A549 (cell line): Measurements from ENCODE around the gene IL1RL2. TPM values are rescaled to one million over a fixed set of nuclear protein-coding genes. Genes with fewer than 3 reads are reported as not detected.

Experiments
- ATAC-seq, 2 experiments: fragments of 200-7000 bp in 1 of 2; fragments of >200 bp in 1 of 2; cut with Nextera tagmentation in 1 of 2; cut with Tn5 transposase in 1 of 2; 3 replicates each; pipeline versions ENCODE4 v1.8.0 to v1.9.1; 2018 to 2020; ENCODE audit warnings: mild to moderate bottlenecking in 1 of 2, moderate library complexity in 1 of 2
- CTCF ChIA-PET: fragments of 300-600 bp; sonication (Branson Sonifier 250); formaldehyde crosslinking; extraction: SDS; loops from one replicate; lab custom pipeline; 2021; ENCODE audit warnings: antibody characterized with exemption, inconsistent platforms; lab: Yijun Ruan, JAX
- POLR2A ChIA-PET: fragments of 350-600 bp; formaldehyde crosslinking; extraction: SDS; loops from one replicate; lab custom pipeline; 2021; ENCODE audit warnings: antibody characterized with exemption, inconsistent platforms; lab: Yijun Ruan, JAX
- DNase-seq, 2 experiments: peaks; one replicate each; pipeline versions ENCODE4 v3.0.0 to v3.0.0-alpha.2; 2011 to 2016; ENCODE audit warnings: low read depth in 1 of 2, low spot score in 1 of 2
- FAIRE-seq: peaks from 2 replicates; lab custom pipeline; 2011; peaks lifted over from hg19 to GRCh38; lab: Jason Lieb, UNC
- H3K27ac ChIP-seq, 2 experiments: fragments of >200 bp; sonication (Bioruptor Twin); formaldehyde crosslinking; 3 replicates each; pipeline ENCODE4 v1.5.1; 2016 to 2017
- H3K4me1 ChIP-seq: fragments of >200 bp; sonication (Bioruptor Twin); formaldehyde crosslinking; 3 replicates; pipeline ENCODE4 v1.6.1; 2016
- H3K4me2 ChIP-seq: fragments of >200 bp; sonication (Bioruptor Twin); formaldehyde crosslinking; 3 replicates; pipeline ENCODE4 v1.6.1; 2016
- H3K4me3 ChIP-seq: fragments of >200 bp; sonication (Bioruptor Twin); formaldehyde crosslinking; 3 replicates; pipeline ENCODE4 v1.5.1; 2016
- H3K9me3 ChIP-seq: fragments of >200 bp; sonication (Bioruptor Twin); formaldehyde crosslinking; 3 replicates; pipeline ENCODE4 v1.6.1; 2016
- CBX8 ChIP-seq: fragments of 200-600 bp; sonication (generic); IDR thresholded peaks from 2 replicates; pipeline ENCODE4 v1.6.1; 2016
- EP300 ChIP-seq, 2 experiments: fragments of >200 bp; sonication (Bioruptor Twin); formaldehyde crosslinking; IDR thresholded peaks; 2 replicates in 1 of 2; 3 replicates in 1 of 2; pipeline ENCODE4 v1.6.1; 2016 to 2017
- HEYL ChIP-seq: fragments of 250-450 bp; sonication (Bioruptor Pico); IDR thresholded peaks from 2 replicates; pipeline ENCODE4 v1.8.0; 2021; ENCODE audit warnings: mild to moderate bottlenecking, moderate library complexity
- HOXB5 ChIP-seq: fragments of 250-450 bp; sonication (Bioruptor Pico); IDR thresholded peaks from 2 replicates; pipeline ENCODE4 v1.5.0; 2020; ENCODE audit warnings: mild to moderate bottlenecking, moderate library complexity
- MAZ ChIP-seq: fragments of 150-350 bp; IDR thresholded peaks from 2 replicates; pipeline ENCODE4 v1.6.1; 2014; ENCODE audit warnings: antibody characterized with exemption, low read depth, low read length, borderline replicate concordance
- NPAS2 ChIP-seq: fragments of 250-450 bp; sonication (Bioruptor Pico); IDR thresholded peaks from 2 replicates; pipeline ENCODE4 v1.8.0; 2022; ENCODE audit warnings: mild to moderate bottlenecking, moderate library complexity, borderline replicate concordance
- PHF8 ChIP-seq: fragments of 200-600 bp; sonication (generic); IDR thresholded peaks from 2 replicates; pipeline ENCODE4 v1.6.1; 2016; ENCODE audit warnings: low read depth, mild to moderate bottlenecking, antibody characterized with exemption, moderate library complexity, borderline replicate concordance
- POLR2A ChIP-seq: IDR thresholded peaks from 2 replicates; pipeline ENCODE4 v1.6.1; 2012; ENCODE audit warnings: mild to moderate bottlenecking, low read length
- RNF2 ChIP-seq: fragments of 200-600 bp; sonication (generic); IDR thresholded peaks from 2 replicates; pipeline ENCODE4 v1.6.1; 2016; ENCODE audit warnings: low read depth, mild to moderate bottlenecking, antibody characterized with exemption, moderate library complexity, borderline replicate concordance
- ZSCAN20 ChIP-seq: fragments of 250-450 bp; sonication (Bioruptor Pico); IDR thresholded peaks from 2 replicates; pipeline ENCODE4 v1.8.0; 2022; ENCODE audit warnings: mild to moderate bottlenecking, moderate library complexity
- WGBS: methylation state at CpG from one replicate; pipeline ENCODE4 v1.1.6; 2017; ENCODE audit errors: missing lambda C conversion rate; 5-methylcytosine and 5-hydroxymethylcytosine counted together
- polyA plus RNA-seq, 4 experiments: library from polyadenylated mRNA; depleted of rRNA in 3 of 4; stranded (reverse); fragments of >200 nt; fragmentation: RNase III in 1 of 4; extraction: RNeasy Plus Mini Kit Qiagen cat#74134 plus additional on column Dnase treatment in 1 of 4; gene quantifications; 2 replicates in 3 of 4; 3 replicates in 1 of 4; pipeline ENCODE4 v1.2.3, GENCODE V29; 2011 to 2017
- TF ChIP-seq, protein P1 (sequence below): fragments of >200 bp; sonication (Bioruptor Twin); formaldehyde crosslinking; IDR thresholded peaks from 3 replicates; pipeline ENCODE4 v1.5.1; 2016
- TF ChIP-seq, protein P2 (sequence below): fragments of 200-600 bp; sonication (generic); IDR thresholded peaks from 2 replicates; pipeline ENCODE4 v1.6.1; 2016; ENCODE audit warnings: antibody characterized with exemption, mild to moderate bottlenecking, moderate library complexity
- TF ChIP-seq, protein P3 (sequence below): fragments of 250-450 bp; sonication (Bioruptor Pico); IDR thresholded peaks from 2 replicates; pipeline ENCODE4 v1.5.0; 2020; ENCODE audit warnings: low read depth, mild to moderate bottlenecking, moderate library complexity
- TF ChIP-seq, protein P4 (sequence below): IDR thresholded peaks from 2 replicates; pipeline ENCODE4 v1.6.1; 2012; ENCODE audit warnings: low read depth, borderline replicate concordance

IL1RL2 gene
- polyA plus RNA-seq, 2 of the 4 experiments (the other 2 are of a cell fraction), result 0.05 TPM; not detected in 1

DNA sequence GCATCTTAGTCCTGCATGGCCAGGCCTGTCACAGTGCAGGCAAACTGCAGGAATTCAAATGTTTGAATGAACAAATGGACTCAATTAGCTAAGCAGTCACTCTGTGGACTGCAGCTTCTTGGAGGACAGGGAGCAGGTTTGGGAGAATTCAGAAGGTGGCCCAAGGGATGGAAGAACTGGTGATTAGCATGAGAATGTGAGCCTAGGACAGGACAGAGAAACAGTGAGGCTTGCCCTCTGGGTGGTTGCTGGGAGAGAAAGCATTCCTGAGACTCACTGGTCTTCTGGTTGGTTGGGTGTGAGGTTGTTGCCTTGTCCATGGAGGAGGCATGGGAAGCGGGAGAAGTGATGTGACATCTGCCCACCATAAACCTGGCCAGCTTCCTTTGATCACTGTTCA is 13.7 kb downstream of the IL1RL2 start:
- no peak for FAIRE-seq
- H3K27ac ChIP-seq, result no peak overlapping the region
- 100% methylated on average over 1 of the region's 1 CpG for WGBS
- CTCF ChIA-PET, result interaction anchor here (1.5 to 1.7 kb wide), 4 partner anchors 22 to 195 kb away, joined by 3 to 7 read pairs (median 4); no protein-coding TSS in a partner anchor
- POLR2A ChIA-PET, result no interaction called here
- no peaks in the 10 kb centered on the region for H3K4me1 ChIP-seq
- no peak for DNase-seq
- no peak overlapping the region for H3K4me2 ChIP-seq
- 0 out of 3 replicates have a peak, but pooled peaks cover 11% of the 10 kb centered on the region for H3K9me3 ChIP-seq
- H3K4me3 ChIP-seq, result no peak overlapping the region
- no peak for TF ChIP-seq CBX8
- no peak for ATAC-seq

DNA sequence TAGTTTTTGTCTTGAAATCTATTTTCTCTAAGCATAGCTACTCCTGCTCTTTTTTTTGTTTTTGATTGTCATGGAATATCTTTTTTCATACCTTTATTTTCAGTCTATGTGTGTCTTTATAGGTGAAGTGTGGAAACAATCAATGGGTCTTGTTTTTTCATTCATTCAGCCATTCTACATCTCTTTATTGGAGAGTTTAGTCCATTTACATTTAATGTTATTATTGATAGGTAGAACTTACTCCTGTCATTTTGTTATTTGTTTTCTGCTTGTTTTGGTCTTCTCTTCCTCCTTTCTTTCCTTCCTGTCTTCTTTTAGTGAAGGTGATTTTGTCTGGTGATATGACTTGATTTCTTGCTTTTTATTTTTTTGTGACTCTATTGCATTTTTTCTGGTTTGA is 17.8 kb downstream of the IL1RL2 start:
- H3K4me3 ChIP-seq, result no peak overlapping the region
- H3K9me3 ChIP-seq, result 0 out of 3 replicates have a peak, but pooled peaks cover 11% of the 10 kb centered on the region
- TF ChIP-seq HEYL (CRISPR knock-in tag) (no peak), MAZ (no peak), NPAS2 (CRISPR knock-in tag) (no peak), POLR2A (no peak), ZSCAN20 (CRISPR knock-in tag) (no peak), RNF2 (no peak)
- TF ChIP-seq, protein P1, sequence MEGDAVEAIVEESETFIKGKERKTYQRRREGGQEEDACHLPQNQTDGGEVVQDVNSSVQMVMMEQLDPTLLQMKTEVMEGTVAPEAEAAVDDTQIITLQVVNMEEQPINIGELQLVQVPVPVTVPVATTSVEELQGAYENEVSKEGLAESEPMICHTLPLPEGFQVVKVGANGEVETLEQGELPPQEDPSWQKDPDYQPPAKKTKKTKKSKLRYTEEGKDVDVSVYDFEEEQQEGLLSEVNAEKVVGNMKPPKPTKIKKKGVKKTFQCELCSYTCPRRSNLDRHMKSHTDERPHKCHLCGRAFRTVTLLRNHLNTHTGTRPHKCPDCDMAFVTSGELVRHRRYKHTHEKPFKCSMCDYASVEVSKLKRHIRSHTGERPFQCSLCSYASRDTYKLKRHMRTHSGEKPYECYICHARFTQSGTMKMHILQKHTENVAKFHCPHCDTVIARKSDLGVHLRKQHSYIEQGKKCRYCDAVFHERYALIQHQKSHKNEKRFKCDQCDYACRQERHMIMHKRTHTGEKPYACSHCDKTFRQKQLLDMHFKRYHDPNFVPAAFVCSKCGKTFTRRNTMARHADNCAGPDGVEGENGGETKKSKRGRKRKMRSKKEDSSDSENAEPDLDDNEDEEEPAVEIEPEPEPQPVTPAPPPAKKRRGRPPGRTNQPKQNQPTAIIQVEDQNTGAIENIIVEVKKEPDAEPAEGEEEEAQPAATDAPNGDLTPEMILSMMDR, result no peak
- no peak for FAIRE-seq
- no peak overlapping the region for H3K4me2 ChIP-seq
- POLR2A ChIA-PET, result no interaction called here
- ATAC-seq, result no peak
- H3K4me1 ChIP-seq, result no peaks in the 10 kb centered on the region
- CTCF ChIA-PET, result no interaction called here
- no peak for DNase-seq
- no peak overlapping the region for H3K27ac ChIP-seq

DNA sequence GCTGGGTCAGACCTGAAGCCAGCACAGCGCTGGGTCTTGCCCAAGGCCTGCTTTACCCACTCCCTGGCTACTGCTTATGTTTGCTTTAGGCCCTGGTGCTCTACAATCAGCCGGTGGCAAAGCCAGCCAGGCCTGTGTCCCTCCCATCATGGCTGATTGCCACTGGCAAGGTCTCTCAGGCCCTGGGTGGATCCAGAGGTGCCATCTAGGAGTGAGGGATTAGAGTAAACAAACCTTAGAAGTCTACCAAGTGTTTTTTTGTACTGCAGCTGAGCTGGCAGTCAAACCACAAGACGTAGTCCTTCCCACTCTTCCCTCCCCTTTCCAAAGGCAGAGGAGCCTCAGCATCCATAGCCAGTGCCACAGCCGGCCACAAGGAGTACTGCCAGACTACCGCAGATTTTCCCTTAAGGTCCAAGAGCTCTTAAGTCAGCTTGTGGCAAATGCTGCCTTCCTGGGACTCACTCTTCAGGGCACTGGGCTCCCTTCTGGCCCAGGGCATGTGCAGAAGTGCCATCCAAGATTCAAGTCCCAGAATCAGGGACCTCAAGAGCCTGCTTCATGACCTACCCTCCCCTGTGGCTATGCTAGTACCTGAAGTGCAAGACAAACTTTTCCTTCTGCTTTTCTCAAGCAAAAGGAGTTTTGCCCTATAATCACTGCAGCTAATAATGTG is 20.0 kb downstream of the IL1RL2 start:
- no peak for FAIRE-seq
- Histone ChIP-seq H3K4me1 (no peaks in the 10 kb centered on the region), H3K27ac (no peak overlapping the region), H3K4me2 (no peak overlapping the region), H3K4me3 (no peak overlapping the region), H3K9me3 (0 out of 3 replicates have a peak, but pooled peaks cover 11% of the 10 kb centered on the region)
- 83% methylated on average over 4 of the region's 5 CpGs for WGBS
- DNase-seq, result no peak
- ATAC-seq, result no peak
- POLR2A ChIA-PET, result no interaction called here
- TF ChIP-seq HOXB5 (CRISPR knock-in tag) (no peak), PHF8 (no peak), EP300 (IDR thresholded peaks at IDR 0.05) (no peak), ZSCAN20 (CRISPR knock-in tag) (no peak)
- TF ChIP-seq, protein P2, sequence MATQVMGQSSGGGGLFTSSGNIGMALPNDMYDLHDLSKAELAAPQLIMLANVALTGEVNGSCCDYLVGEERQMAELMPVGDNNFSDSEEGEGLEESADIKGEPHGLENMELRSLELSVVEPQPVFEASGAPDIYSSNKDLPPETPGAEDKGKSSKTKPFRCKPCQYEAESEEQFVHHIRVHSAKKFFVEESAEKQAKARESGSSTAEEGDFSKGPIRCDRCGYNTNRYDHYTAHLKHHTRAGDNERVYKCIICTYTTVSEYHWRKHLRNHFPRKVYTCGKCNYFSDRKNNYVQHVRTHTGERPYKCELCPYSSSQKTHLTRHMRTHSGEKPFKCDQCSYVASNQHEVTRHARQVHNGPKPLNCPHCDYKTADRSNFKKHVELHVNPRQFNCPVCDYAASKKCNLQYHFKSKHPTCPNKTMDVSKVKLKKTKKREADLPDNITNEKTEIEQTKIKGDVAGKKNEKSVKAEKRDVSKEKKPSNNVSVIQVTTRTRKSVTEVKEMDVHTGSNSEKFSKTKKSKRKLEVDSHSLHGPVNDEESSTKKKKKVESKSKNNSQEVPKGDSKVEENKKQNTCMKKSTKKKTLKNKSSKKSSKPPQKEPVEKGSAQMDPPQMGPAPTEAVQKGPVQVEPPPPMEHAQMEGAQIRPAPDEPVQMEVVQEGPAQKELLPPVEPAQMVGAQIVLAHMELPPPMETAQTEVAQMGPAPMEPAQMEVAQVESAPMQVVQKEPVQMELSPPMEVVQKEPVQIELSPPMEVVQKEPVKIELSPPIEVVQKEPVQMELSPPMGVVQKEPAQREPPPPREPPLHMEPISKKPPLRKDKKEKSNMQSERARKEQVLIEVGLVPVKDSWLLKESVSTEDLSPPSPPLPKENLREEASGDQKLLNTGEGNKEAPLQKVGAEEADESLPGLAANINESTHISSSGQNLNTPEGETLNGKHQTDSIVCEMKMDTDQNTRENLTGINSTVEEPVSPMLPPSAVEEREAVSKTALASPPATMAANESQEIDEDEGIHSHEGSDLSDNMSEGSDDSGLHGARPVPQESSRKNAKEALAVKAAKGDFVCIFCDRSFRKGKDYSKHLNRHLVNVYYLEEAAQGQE, result no peak
- TF ChIP-seq, protein P3, sequence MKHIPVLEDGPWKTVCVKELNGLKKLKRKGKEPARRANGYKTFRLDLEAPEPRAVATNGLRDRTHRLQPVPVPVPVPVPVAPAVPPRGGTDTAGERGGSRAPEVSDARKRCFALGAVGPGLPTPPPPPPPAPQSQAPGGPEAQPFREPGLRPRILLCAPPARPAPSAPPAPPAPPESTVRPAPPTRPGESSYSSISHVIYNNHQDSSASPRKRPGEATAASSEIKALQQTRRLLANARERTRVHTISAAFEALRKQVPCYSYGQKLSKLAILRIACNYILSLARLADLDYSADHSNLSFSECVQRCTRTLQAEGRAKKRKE, result no peak
- TF ChIP-seq, protein P4, sequence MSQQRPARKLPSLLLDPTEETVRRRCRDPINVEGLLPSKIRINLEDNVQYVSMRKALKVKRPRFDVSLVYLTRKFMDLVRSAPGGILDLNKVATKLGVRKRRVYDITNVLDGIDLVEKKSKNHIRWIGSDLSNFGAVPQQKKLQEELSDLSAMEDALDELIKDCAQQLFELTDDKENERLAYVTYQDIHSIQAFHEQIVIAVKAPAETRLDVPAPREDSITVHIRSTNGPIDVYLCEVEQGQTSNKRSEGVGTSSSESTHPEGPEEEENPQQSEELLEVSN, result no peak
- CTCF ChIA-PET, result interaction anchor here (1.4 kb wide), 1 partner anchor 187 kb away, joined by 3 read pairs; no protein-coding TSS in a partner anchor
